GM23248 (cell line): Measurements from ENCODE around the gene TFCP2L1.

ENCODE experiments used
- EZH2 ChIP-seq: fragments of 200-600 bp; sonication (generic); IDR thresholded peaks from 2 replicates; pipeline ENCODE4 v1.6.1; 2018; ENCODE audit warnings: antibody characterized with exemption, mild to moderate bottlenecking; ENCODE audit not compliant: insufficient read depth, poor library complexity, severe bottlenecking
- EZH2phosphoT487 ChIP-seq: fragments of 200-600 bp; sonication (generic); IDR thresholded peaks from 2 replicates; pipeline ENCODE4 v1.6.1; 2018; ENCODE audit warnings: antibody characterized with exemption, moderate library complexity, mild to moderate bottlenecking, low read depth; ENCODE audit not compliant: insufficient read depth

- TF ChIP-seq EZH2 = no peak
- TF ChIP-seq EZH2phosphoT487 = no peak
Observed at GRCh38 chr2:121185111-121185510, 99.9 kb downstream of the TFCP2L1 start.
